Lower leg skin (tissue), 3 donors: Measurements from ENCODE around the gene ANO6.

Experiments
- CTCF ChIP-seq, 3 donors: fragments of 450-650 bp; IDR thresholded peaks; one replicate each; pipeline ENCODE4 v1.5.1; 2016; ENCODE audit warnings: antibody characterized with exemption in 3 of 3, mild to moderate bottlenecking in 3 of 3, moderate library complexity in 2 of 3
- POLR2A ChIP-seq, 2 donors: fragments of 450-650 bp; IDR thresholded peaks; one replicate each; pipeline ENCODE4 v1.6.1; 2016 to 2017; ENCODE audit warnings: antibody characterized with exemption in 2 of 2, mild to moderate bottlenecking in 1 of 2, moderate library complexity in 1 of 2

- TF ChIP-seq CTCF (IDR thresholded peaks at IDR 0.05) (no peak), POLR2A (IDR thresholded peaks at IDR 0.05) (no peak)
Observed at GRCh38 chr12:45362291-45362690, 146.4 kb downstream of the ANO6 start.
